HG03342 (cell line): ENCODE data around the gene SCAI.
"Not testable (repeated sequence)": the region's sequence is repeated elsewhere in the genome, so short reads cannot be mapped to it uniquely, and the experiment has no call there.

Source experiments
- ATAC-seq: cut with Tn5 transposase; IDR thresholded peaks from one replicate; pipeline ENCODE4 v1.9.1; 2021; ENCODE audit warnings: mild to moderate bottlenecking, moderate library complexity; ENCODE audit not compliant: unreplicated experiment

The SCAI gene

GRCh38 chr9:125108541-125108940 lies 34.8 kb downstream of the SCAI start:
- not testable (repeated sequence) for ATAC-seq

GRCh38 chr9:125106285-125106893 lies 36.9 kb downstream of the SCAI start:
- ATAC-seq: no peak

DNA sequence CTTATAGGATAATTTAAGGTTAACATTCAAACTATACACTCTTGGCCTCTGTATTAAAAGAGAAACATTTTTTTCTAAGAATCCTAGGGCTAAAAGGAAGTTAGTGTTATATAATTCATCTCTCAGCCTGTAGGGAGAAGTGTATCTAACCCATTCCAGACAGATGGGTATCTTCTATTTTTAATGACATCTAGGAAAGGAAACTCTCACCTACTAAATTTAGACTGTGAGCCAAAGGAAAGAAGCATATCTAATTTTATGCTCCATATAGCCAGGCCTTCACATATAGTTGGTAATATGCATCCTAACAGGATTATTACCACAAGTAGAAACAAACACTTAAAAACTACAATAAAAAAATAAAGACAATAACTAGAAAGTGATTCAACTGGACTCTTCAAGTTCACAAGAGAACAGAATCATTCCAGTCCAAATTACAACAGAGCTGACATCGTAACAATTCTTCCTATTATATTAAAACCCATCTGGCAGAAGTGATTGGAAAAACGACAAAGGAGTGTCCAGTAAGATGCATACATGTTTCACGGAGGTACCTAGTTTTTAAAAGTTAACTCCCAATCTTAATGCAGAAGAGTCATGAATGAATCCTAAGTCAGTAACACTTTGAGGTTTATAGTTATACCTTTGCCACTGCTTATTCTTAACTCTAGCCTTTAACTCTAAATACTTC lies 39.4 kb downstream of the SCAI start:
- no peak for ATAC-seq

GRCh38 chr9:125103021-125103420 lies 40.3 kb downstream of the SCAI start:
- ATAC-seq: no peak

DNA sequence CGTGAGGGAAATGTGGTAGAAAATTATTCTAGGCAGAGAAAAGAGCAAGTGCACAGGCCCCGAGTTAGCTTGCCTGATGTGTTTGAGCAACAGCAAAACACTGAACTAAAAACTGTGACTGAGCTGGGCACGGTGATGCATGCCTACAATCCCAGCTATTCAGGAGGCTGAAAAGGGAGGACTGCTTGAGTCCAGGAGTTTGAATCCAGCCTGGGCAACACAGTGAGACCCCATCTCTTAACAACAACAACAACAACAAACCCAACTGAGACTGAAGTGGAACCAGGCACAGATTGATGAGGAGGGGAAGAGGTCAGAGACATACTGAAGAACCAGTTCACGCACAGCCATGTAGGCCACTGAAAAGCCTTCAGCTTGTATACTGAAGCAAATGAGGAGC lies 42.5 kb downstream of the SCAI start:
- ATAC-seq: no peak

- ATAC-seq: no peak
Measured at GRCh38 chr9:125099816-125100215, 43.5 kb downstream of the SCAI start.

DNA sequence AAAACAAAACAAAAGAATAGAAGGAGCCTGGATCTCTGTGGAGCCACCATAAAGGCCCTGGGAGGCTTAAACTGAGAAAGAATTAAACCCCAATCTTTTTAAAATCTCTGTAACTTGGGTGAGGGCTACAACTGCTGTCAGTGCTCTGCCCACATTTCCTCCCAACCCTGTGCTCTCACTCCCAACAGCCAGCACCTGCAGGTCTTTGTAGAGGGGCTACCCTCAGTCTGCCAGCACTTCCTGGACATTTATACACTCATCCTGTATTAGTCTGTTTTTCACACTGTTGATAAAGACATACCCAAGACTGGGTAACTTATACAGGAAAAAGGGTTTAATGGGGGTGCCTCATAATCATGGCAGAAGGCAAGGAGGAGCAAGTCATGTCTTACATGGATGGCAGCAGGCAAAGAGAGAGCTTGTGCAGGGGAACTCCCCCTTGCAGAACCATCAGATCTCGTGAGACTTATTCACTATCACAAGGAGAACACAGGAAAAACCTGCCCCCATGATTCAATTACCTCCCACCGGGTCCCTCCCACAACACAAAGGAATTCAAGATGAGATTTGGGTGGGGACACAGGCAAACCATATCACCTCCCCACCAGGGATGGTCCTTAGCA lies 47.4 kb downstream of the SCAI start:
- ATAC-seq: no peak

DNA sequence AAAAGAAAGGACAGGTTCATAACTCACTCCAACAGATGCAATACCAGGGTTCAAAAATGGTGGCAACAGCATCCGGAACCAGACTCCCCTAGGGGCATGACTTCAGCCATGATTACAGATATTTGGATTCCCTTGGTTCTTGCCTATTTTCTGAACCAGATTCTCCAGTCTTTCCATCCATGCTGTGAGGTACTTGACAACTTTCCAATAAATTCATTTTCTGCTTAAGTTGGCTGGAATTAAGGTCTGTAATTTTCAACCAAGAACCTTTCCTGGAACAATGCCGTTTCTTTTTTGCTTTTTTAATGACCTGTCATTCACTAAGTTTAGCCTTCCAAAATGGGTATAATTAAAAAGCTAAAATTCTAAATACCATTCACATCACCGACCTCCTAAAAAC lies 52.2 kb downstream of the SCAI start:
- ATAC-seq: no peak

- no peak for ATAC-seq
Measured at GRCh38 chr9:125089331-125089730, 54.0 kb downstream of the SCAI start.

DNA sequence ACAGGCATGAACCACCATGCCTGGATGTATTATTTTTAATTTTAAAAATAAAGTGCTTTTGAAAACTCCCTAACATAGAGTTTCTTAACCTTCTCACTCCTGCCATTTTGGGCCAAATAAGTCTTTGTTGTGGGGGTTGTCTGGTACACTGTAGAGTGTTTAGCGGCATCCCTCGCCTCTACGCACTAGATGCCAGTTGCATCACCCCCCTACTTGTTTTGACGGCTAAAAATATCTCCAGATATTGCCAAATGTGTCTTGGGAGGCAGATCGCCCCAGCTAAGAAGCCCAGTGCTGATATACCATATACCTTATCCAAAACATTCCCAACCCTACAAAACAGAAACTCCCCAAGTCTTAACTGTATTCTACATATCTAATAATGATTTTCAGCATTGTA lies 54.6 kb downstream of the SCAI start:
- no peak for ATAC-seq

DNA sequence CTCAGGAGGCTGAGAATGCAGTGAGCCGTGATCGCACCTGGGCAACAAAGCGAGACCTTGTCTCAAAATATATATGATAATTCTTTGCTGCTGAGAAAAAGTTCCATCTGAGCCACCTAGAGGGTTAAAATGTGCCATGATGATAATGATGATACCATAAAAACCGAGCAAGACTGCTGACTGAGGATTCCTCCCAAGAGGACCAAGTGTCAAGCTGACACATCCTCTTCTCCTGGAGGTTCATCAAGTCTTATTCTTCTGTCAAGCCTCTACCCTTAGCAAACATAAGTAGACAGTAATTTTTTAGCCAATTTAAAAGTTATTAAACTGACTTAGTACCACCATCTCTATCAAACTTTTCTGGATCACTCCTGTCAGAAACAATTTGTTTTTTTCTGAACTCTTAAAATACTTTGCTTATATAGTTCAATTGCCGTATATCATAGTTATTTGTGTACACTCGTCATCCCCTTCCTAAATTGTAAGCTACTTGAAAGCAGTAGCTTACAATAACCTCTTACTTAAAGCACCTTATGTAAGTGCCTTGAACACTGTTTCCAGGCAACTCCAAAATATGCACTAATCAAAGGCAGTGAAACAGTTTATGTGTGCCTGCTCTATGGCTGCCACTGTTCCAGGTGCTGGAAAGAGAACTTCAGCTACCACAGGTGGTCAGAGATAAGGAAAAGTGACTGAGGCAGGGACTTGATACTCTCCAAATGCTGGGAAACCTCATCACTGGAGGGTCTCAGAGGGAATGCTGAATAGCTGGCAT lies 57.4 kb downstream of the SCAI start:
- no peak for ATAC-seq

- not testable (repeated sequence) for ATAC-seq
Measured at GRCh38 chr9:125082197-125082596, 61.1 kb downstream of the SCAI start.

DNA sequence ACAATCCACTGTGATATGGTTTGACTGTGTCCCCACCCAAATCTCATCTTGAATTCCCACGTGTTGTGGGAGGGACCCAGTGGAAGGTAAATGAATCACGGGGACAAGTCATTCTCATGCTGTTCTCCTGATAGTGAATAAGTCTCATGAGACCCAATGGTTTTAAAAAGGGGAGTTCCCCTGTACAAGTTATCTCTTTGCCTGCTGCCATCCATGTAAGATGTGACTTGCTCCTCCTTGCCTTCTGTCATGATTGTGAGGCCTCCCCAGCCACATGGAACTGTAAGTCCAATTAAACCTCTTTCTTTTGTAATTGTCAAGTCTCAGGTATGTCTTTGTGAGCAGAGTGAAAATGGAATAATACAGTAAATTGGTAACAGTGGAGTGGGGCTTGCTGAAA lies 62.5 kb downstream of the SCAI start:
- not testable (repeated sequence) for ATAC-seq

DNA sequence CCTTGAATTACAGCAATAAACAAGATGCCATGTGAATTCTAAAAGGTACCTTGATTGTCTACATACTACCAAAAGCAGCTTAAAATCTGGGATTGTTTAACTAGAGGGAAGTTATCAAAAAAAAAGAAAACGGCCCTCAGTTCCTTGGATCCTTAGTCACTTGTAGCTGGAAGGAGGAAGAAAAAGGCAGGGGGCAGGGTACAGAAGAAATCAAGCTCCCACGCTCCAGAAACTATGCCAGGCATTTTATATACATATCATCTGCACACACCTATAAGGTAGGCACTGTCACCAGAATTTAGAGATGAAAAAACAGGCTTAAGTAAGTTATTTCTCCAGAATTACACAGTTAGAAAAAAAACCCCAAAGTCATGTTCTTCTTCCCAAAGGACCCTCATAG lies 63.4 kb downstream of the SCAI start:
- no peak for ATAC-seq

DNA sequence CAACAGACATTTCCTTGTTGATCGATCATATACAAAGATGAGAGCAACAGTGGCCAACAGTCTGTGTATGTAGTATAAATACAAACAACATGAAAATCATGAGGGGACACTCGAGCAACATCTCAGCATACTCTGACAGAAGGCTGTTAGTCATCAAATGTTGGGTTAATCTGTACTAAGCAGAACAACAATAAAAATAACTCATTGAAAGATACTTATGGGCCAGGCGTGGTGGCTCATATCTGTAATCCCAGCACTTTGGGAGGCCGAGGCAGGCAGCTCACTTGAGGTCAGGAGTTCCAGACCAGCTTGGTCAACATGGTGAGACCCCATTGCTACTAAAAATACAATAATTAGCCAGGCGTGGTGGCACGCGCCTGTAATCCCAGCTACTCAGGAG lies 67.3 kb downstream of the SCAI start:
- ATAC-seq: no peak

DNA sequence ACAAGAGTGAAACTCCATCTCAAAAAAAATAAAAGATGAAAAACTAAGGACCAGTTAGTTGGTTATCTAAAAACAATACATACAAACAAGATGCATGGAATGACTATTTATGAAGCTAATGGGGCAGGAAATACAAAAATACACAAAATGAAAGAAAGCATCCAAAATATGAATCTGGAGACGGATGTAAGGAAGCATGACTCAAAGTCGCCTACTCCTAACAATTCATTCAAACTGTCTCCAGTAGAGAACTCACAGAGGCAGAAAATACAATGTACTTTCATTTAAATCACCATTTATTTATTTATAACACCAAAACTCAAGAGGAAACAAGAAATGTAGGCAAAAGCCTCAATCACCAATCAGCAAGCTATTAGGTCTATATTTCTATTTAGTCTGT lies 68.4 kb downstream of the SCAI start:
- ATAC-seq: no peak

- no peak for ATAC-seq
Measured at GRCh38 chr9:125066839-125067619, 76.3 kb downstream of the SCAI start.

DNA sequence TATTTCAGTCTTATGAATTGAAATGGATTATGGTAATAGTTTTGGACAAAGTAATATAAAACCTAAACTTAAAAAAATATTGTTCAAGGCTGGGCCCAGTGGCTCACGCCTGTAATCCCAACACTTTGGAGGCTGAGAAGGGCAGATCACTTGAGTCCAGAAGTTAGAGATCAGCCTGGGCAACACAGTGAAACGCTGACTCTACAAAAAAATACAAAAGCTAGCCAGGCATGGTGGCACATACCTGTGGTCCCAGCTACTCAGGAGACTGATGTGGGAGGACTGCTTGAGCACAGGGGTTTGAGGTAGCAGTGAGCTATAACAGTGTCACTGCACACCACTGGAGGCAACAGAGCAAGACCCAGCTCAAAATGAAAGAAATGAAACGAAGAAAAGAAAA lies 81.9 kb downstream of the SCAI start:
- no peak for ATAC-seq

DNA sequence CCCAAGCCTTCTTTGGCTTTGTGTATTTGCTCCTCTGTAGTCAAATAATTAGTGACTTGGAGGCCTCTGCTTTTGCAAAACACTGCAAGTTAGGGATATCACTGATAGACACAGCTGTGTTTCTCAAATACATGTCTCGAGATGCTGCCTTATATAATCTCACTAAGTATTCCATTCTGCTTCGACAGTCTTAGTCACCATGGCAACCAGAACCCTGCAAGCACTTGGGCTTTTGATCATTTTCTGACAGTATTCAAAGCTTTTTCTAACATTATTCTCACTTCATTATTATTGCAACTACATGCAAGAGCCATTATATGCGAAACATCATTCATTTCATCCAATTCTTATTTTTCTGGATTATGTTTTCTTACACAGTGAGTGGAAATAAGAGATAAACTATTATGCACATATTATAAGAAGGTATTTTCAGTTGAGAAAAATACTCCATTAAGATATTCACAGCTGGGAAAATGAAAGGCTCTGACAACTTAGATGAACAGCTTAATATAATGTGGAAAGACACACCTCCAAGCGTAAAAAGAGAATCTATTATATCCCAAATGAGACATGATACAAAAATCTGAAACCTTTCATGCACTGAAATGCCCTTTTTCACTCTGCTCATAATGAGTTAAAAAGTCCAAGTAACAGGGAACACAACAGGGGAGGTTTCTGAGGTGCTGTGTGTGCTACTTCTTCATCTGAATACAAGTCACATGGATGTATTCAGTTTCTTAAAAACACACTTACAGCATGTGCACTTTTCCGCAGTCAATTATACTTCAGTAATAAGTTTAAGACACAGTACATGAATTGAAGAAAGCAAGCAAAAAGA lies 93.9 kb downstream of the SCAI start:
- no peak for ATAC-seq

- ATAC-seq: no peak
Measured at GRCh38 chr9:125043631-125044030, 99.7 kb downstream of the SCAI start.
